Esophagus squamous epithelium (tissue), 5 donors: ENCODE results near the gene BAHCC1. TPM values are rescaled to one million over a fixed set of nuclear protein-coding genes. Genes with fewer than 3 reads are reported as not detected.

Source experiments
- DNase-seq: peaks from one replicate; lab custom pipeline; 2025; lab: John Stamatoyannopoulos, UW
- H3K27ac ChIP-seq, 4 donors: fragments of 200-600 bp; sonication (generic); one replicate each; pipeline ENCODE4 v1.5.1; 2016 to 2019; ENCODE audit warnings: mild to moderate bottlenecking in 1 of 4
- H3K27me3 ChIP-seq, 4 donors: fragments of 200-600 bp; sonication (generic); 1 replicate in 3 of 4; 2 replicates in 1 of 4; pipeline versions ENCODE4 v1.5.1 to v1.6.0; 2017 to 2021; ENCODE audit warnings: antibody characterized with exemption in 1 of 4
- H3K36me3 ChIP-seq, 3 donors: fragments of 200-600 bp; sonication (generic); one replicate each; pipeline ENCODE4 v1.5.1; 2016 to 2019
- H3K4me1 ChIP-seq, 3 donors: fragments of 200-600 bp; sonication (generic); one replicate each; pipeline ENCODE4 v1.5.1; 2017 to 2019
- H3K4me3 ChIP-seq, 4 donors: fragments of 200-600 bp; sonication (generic); 1 replicate in 3 of 4; 2 replicates in 1 of 4; pipeline ENCODE4 v1.5.1; 2016 to 2019; ENCODE audit warnings: mild to moderate bottlenecking in 2 of 4, moderate library complexity in 1 of 4
- H3K9me3 ChIP-seq, 3 donors: fragments of 200-600 bp; sonication (generic); one replicate each; pipeline ENCODE4 v1.5.1; 2016 to 2019
- CTCF ChIP-seq, 6 experiments: fragments of 450-650 bp in 4 of 6; fragments of 200-600 bp in 2 of 6; sonication (generic) in 2 of 6; IDR thresholded peaks; one replicate each; pipeline ENCODE4 v1.5.1; 2016 to 2019; ENCODE audit warnings: antibody characterized with exemption in 6 of 6, mild to moderate bottlenecking in 4 of 6, moderate library complexity in 4 of 6
- POLR2A ChIP-seq, 4 donors: fragments of 450-650 bp; IDR thresholded peaks; one replicate each; pipeline ENCODE4 v1.6.1; 2017; ENCODE audit warnings: antibody characterized with exemption in 4 of 4, mild to moderate bottlenecking in 4 of 4, moderate library complexity in 3 of 4
- WGBS, 2 donors: methylation state at CpG; one replicate each; pipeline ENCODE4 v1.1.5; 2018; 5-methylcytosine and 5-hydroxymethylcytosine counted together
- intact Hi-C: fragments of 100-400 bp; cut with DNase I; formaldehyde crosslinking; loops from one replicate; pipeline ENCODE4 v1.15.0; 2022
- total RNA-seq, 4 donors: library from RNA; depleted of rRNA; stranded (reverse); fragments of >200 nt; gene quantifications; one replicate each; pipeline ENCODE4 v1.1.0, GENCODE V29; 2016
- donor health status: DM: yes; HTN: yes; CAD: no.

The BAHCC1 gene
- total RNA-seq, 4 donors from 2014 or later, result 3.8 to 10.6 (median 5.4) TPM

GRCh38 chr17:81374890-81375289, 20.4 kb upstream of the BAHCC1 start:
- Histone ChIP-seq H3K9me3 (no peaks in the 10 kb centered on the region), H3K4me3 (no peak overlapping the region), H3K27me3 (no peaks in the 10 kb centered on the region), H3K27ac (no peak overlapping the region), H3K36me3 (no peaks in the 10 kb centered on the region), H3K4me1 (peaks cover 0 to 23% (median 6%) of the 10 kb centered on the region in 3 donors)
- WGBS, 2 donors, result 87 to 95% methylated on average over 5 of the region's 5 CpGs
- no peak for DNase-seq
- intact Hi-C loops, result no loop called here
- TF ChIP-seq CTCF (IDR thresholded peaks at IDR 0.05) (no peak), POLR2A (IDR thresholded peaks at IDR 0.05) (no peak)

- TF ChIP-seq POLR2A (IDR thresholded peaks at IDR 0.05) (no peak), CTCF (IDR thresholded peaks at IDR 0.05) (no peak)
- Histone ChIP-seq H3K4me1 (peaks cover 0 to 21% (median 6%) of the 10 kb centered on the region in 3 donors), H3K4me3 (no peak overlapping the region), H3K9me3 (no peaks in the 10 kb centered on the region), H3K36me3 (no peaks in the 10 kb centered on the region), H3K27ac (no peak overlapping the region), H3K27me3 (no peaks in the 10 kb centered on the region)
- WGBS, 2 donors, result 90 to 91% methylated on average over 16 to 17 of the region's 25 CpGs
- DNase-seq, result no peak
- intact Hi-C loops, result no loop called here
Measured at GRCh38 chr17:81376946-81377714, 18.1 kb upstream of the BAHCC1 start.

- TF ChIP-seq CTCF (IDR thresholded peaks at IDR 0.05), result no peak
- no peak for TF ChIP-seq POLR2A (IDR thresholded peaks at IDR 0.05)
- Histone ChIP-seq H3K27me3 (no peaks in the 10 kb centered on the region), H3K27ac (peak overlapping the region in 2 of 4 donors; percentile 28 to 55), H3K4me3 (peak overlapping the region in 3 of 4 donors; percentile 2 to 41 (median 27)), H3K4me1 (peaks cover 0 to 11% (median 6%) of the 10 kb centered on the region in 3 donors), H3K36me3 (no peaks in the 10 kb centered on the region), H3K9me3 (no peaks in the 10 kb centered on the region)
- 33 to 93% methylated on average over 1 to 2 of the region's 11 CpGs for WGBS, 2 donors
- intact Hi-C loops, result no loop called here
- DNase-seq, result no peak
Measured at GRCh38 chr17:81378941-81379511, 16.2 kb upstream of the BAHCC1 start.

- intact Hi-C loops, result no loop called here
- Histone ChIP-seq H3K27ac (peak overlapping the region in 2 of 4 donors; percentile 28 to 55), H3K4me3 (peak overlapping the region in 3 of 4 donors; percentile 2 to 41 (median 27)), H3K36me3 (no peaks in the 10 kb centered on the region), H3K4me1 (peaks cover 0 to 11% (median 6%) of the 10 kb centered on the region in 3 donors), H3K27me3 (no peaks in the 10 kb centered on the region), H3K9me3 (no peaks in the 10 kb centered on the region)
- no peak for TF ChIP-seq CTCF (IDR thresholded peaks at IDR 0.05)
- TF ChIP-seq POLR2A (IDR thresholded peaks at IDR 0.05), result peak in 1 of 4 donors; percentile 42
- 28 to 85% methylated on average over 6 to 8 of the region's 17 CpGs for WGBS, 2 donors
- no peak for DNase-seq
Measured at GRCh38 chr17:81379523-81379942, 15.7 kb upstream of the BAHCC1 start.

GRCh38 chr17:81380131-81380530, 15.1 kb upstream of the BAHCC1 start:
- no peaks in the 10 kb centered on the region for H3K9me3 ChIP-seq
- H3K4me3 ChIP-seq, result no peak overlapping the region
- whole genome bisulfite sequencing, 2 donors, result 71% methylated on average over 1 of the region's 6 CpGs; no CpG with 5 or more reads in 1 of the 2 donors
- no peak overlapping the region for H3K27ac ChIP-seq
- intact Hi-C loops, result no loop called here
- no peaks in the 10 kb centered on the region for H3K27me3 ChIP-seq
- no peak for TF ChIP-seq CTCF (IDR thresholded peaks at IDR 0.05)
- TF ChIP-seq POLR2A (IDR thresholded peaks at IDR 0.05), result no peak
- no peaks in the 10 kb centered on the region for H3K36me3 ChIP-seq
- no peak for DNase-seq
- peaks cover 0 to 13% (median 6%) of the 10 kb centered on the region in 3 donors for H3K4me1 ChIP-seq
